HepG2 (cell line): ENCODE data around the gene STAT5A. TPM values are rescaled to one million over a fixed set of nuclear protein-coding genes. Genes with fewer than 3 reads are reported as not detected.

Experiments
- CCDC6 ChIP-seq: sonication (generic); formaldehyde crosslinking; IDR thresholded peaks from 2 replicates; pipeline ENCODE4 v1.8.1; 2022; ENCODE audit warnings: mild to moderate bottlenecking, missing genetic modification reagents, moderate library complexity
- DDIT3 ChIP-seq: sonication (generic); formaldehyde crosslinking; IDR thresholded peaks from 2 replicates; pipeline ENCODE4 v1.4.0; 2020; ENCODE audit warnings: mild to moderate bottlenecking, missing genetic modification reagents
- EZH2 ChIP-seq: conservative IDR thresholded peaks from 2 replicates; pipeline ENCODE4 v1.6.1; 2012; ENCODE audit warnings: mild to moderate bottlenecking, low read depth, low read length, moderate library complexity
- FIP1L1 ChIP-seq: fragments of 200-400 bp; formaldehyde crosslinking; IDR thresholded peaks from 2 replicates; pipeline ENCODE4 v1.6.1; 2018; ENCODE audit warnings: low read depth, mild to moderate bottlenecking, low read length, moderate library complexity, borderline replicate concordance; ENCODE audit not compliant: insufficient read depth
- HDAC6 ChIP-seq: fragments of 200-600 bp; sonication (generic); IDR thresholded peaks from 2 replicates; pipeline ENCODE4 v1.7.0; 2017; ENCODE audit warnings: mild to moderate bottlenecking, antibody characterized with exemption, low read length, low read depth
- HNRNPK ChIP-seq: fragments of 200-400 bp; formaldehyde crosslinking; IDR thresholded peaks from 2 replicates; pipeline ENCODE4 v1.6.1; 2018; ENCODE audit warnings: low read length, low read depth, moderate library complexity, mild to moderate bottlenecking; ENCODE audit not compliant: poor library complexity, severe bottlenecking
- HNRNPL ChIP-seq: fragments of 200-400 bp; formaldehyde crosslinking; IDR thresholded peaks from 2 replicates; pipeline ENCODE4 v1.6.1; 2017; ENCODE audit warnings: mild to moderate bottlenecking, low read depth, low read length
- HOXA5 ChIP-seq: sonication (generic); formaldehyde crosslinking; IDR thresholded peaks from 2 replicates; pipeline ENCODE4 v1.4.0; 2020; ENCODE audit warnings: missing genetic modification reagents
- JUN ChIP-seq: sonication (generic); formaldehyde crosslinking; IDR thresholded peaks from 2 replicates; pipeline ENCODE4 v1.4.0; 2020; ENCODE audit warnings: mild to moderate bottlenecking, missing genetic modification reagents
- MLX ChIP-seq: IDR thresholded peaks from 2 replicates; pipeline ENCODE4 v1.6.1; 2016
- PRDM15 ChIP-seq: sonication (generic); formaldehyde crosslinking; IDR thresholded peaks from 2 replicates; pipeline ENCODE4 v1.4.0; 2020; ENCODE audit warnings: missing genetic modification reagents
- RNF2 ChIP-seq: fragments of 450-650 bp; conservative IDR thresholded peaks from 2 replicates; pipeline ENCODE4 v1.6.1; 2016; ENCODE audit warnings: low read depth
- SIN3A ChIP-seq: IDR thresholded peaks from 2 replicates; pipeline ENCODE4 v1.6.1; 2011; ENCODE audit warnings: low read depth, mild to moderate bottlenecking, control low read depth, low read length, borderline replicate concordance
- SRY ChIP-seq: sonication (generic); formaldehyde crosslinking; IDR thresholded peaks from 2 replicates; pipeline ENCODE4 v1.8.0; 2022; ENCODE audit warnings: mild to moderate bottlenecking, missing genetic modification reagents
- TRIM22 ChIP-seq: fragments of 450-650 bp; IDR thresholded peaks from 2 replicates; pipeline ENCODE4 v1.6.1; 2017
- TRIM24 ChIP-seq: sonication (generic); formaldehyde crosslinking; IDR thresholded peaks from 2 replicates; pipeline ENCODE4 v1.8.0; 2022; ENCODE audit warnings: mild to moderate bottlenecking, missing genetic modification reagents
- ZBTB25 ChIP-seq: IDR thresholded peaks from 2 replicates; pipeline ENCODE4 v1.6.1; 2018; ENCODE audit warnings: missing genetic modification reagents
- ZBTB4 ChIP-seq: sonication (generic); formaldehyde crosslinking; IDR thresholded peaks from 2 replicates; pipeline ENCODE4 v1.4.0; 2020; ENCODE audit warnings: missing genetic modification reagents, mild to moderate bottlenecking, borderline replicate concordance
- polyA plus RNA-seq, 8 experiments: library from polyadenylated mRNA; depleted of rRNA in 3 of 8; stranded (reverse) in 7 of 8; unstranded in 1 of 8; fragments of >200 nt; fragmentation: Illumina TruSeq in 4 of 8; extraction: Trizol in 4 of 8; gene quantifications; 2 replicates each; pipeline versions ENCODE4 v1.2.1 to v1.2.3, GENCODE V29; 2011 to 2016; ENCODE audit warnings: low read depth in 4 of 8, missing spikeins in 1 of 8, mixed read lengths in 1 of 8; ENCODE audit not compliant: insufficient read depth in 1 of 8
- total RNA-seq, 5 experiments: library from RNA; depleted of rRNA; stranded (reverse); fragments of >200 nt; fragmentation: Illumina TruSeq; extraction: Trizol; gene quantifications; 2 replicates each; pipeline ENCODE4 v1.2.3, GENCODE V29; 2016; ENCODE audit warnings: low read depth in 1 of 5

The STAT5A gene
- total and polyA plus RNA-seq, 2 of the 13 experiments (the other 11 are each of a cell fraction or from before 2014, with no cell fraction given), result 1.4 to 4.1 TPM

GRCh38 chr17:42276609-42277341 lies 11.5 kb upstream of the STAT5A start (continued):
- TF ChIP-seq HDAC6 (no peak), RNF2 (peak; percentile 76; the same call in 1 of the 2 replicates), DDIT3 (0 out of 2 replicates have a peak, but pooled peaks have one; percentile 55), ZBTB4 (CRISPR knock-in tag) (peak; percentile 66; the same call in 1 of the 2 replicates), EZH2 (no peak), SIN3A (no peak), JUN (CRISPR knock-in tag) (0 out of 2 replicates have a peak, but pooled peaks have one; percentile 45), PRDM15 (CRISPR knock-in tag) (peak; percentile 70; the same call in 1 of the 2 replicates), HNRNPL (peak; percentile 98), MLX (CRISPR knock-in tag) (peak; percentile 76), HNRNPK (no peak), SRY (CRISPR knock-in tag) (no peak; the same call in 1 of the 2 replicates), TRIM24 (CRISPR knock-in tag) (no peak), CCDC6 (peak; percentile 90), TRIM22 (no peak), ZBTB25 (CRISPR knock-in tag) (peak; percentile 83; the same call in 1 of the 2 replicates), HOXA5 (CRISPR knock-in tag) (peak; percentile 96), FIP1L1 (no peak)
